Subcutaneous adipose tissue (tissue), 4 donors: ENCODE results near the gene VEZT. TPM values are rescaled to one million over a fixed set of nuclear protein-coding genes. Genes with fewer than 3 reads are reported as not detected.

Experiments
- total RNA-seq, 4 donors: library from RNA; depleted of rRNA; stranded (reverse); fragments of >200 nt; gene quantifications; one replicate each; pipeline ENCODE4 v1.1.0, GENCODE V29; 2016
- TF ChIP-seq, protein P1 (sequence below): fragments of 450-650 bp; IDR thresholded peaks from one replicate; pipeline ENCODE4 v1.5.1; 2016; ENCODE audit warnings: low read depth, mild to moderate bottlenecking, control low read depth, antibody characterized with exemption, moderate library complexity

The VEZT gene
- total RNA-seq, 4 donors from 2014 or later = 50.5 to 78.0 (median 61.9) TPM

DNA sequence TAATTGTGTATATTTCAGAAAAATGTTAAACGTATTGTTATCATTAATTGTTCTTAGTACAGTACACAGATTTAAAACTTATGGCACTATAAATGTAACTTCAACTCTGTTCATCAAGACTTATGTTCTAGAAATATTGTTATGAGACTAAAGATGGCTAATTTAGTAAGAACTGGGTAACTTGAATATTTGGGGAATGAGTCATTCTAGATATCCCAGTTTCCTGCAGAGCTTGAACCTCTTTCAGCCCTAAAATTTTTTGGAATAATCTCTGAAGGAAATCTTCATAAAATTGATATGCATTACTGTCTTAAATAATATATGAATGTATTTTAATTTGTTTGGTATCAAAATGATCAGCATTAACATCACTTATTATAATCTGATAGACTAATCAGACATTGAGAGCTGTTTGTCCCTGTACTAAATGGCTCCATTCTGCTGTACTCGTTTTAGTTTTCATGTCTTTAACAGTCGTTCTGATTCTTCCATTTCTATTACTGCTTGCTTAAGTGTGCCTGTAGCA lies 87.1 kb downstream of the VEZT start:
- TF ChIP-seq, protein P1, sequence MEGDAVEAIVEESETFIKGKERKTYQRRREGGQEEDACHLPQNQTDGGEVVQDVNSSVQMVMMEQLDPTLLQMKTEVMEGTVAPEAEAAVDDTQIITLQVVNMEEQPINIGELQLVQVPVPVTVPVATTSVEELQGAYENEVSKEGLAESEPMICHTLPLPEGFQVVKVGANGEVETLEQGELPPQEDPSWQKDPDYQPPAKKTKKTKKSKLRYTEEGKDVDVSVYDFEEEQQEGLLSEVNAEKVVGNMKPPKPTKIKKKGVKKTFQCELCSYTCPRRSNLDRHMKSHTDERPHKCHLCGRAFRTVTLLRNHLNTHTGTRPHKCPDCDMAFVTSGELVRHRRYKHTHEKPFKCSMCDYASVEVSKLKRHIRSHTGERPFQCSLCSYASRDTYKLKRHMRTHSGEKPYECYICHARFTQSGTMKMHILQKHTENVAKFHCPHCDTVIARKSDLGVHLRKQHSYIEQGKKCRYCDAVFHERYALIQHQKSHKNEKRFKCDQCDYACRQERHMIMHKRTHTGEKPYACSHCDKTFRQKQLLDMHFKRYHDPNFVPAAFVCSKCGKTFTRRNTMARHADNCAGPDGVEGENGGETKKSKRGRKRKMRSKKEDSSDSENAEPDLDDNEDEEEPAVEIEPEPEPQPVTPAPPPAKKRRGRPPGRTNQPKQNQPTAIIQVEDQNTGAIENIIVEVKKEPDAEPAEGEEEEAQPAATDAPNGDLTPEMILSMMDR = no peak

DNA sequence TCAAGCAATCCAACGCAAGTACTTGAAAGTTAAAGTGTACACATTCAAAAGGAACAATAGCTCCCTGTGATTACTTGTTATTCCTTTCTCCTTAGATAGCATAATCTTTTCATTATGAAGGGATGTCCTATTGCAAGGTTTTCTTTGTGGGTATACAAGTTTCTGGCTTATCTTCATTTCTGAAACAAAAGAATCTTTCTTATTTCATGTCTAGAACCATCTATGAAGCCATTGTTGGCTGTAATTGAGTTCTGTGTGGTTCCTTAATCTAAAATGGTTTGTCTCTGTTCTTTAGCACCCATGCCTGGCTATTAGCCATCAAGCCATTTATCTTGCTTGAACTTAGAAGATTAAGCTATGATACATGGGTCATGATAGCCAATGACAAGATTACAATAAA lies 95.0 kb downstream of the VEZT start:
- TF ChIP-seq, protein P1 = no peak

DNA sequence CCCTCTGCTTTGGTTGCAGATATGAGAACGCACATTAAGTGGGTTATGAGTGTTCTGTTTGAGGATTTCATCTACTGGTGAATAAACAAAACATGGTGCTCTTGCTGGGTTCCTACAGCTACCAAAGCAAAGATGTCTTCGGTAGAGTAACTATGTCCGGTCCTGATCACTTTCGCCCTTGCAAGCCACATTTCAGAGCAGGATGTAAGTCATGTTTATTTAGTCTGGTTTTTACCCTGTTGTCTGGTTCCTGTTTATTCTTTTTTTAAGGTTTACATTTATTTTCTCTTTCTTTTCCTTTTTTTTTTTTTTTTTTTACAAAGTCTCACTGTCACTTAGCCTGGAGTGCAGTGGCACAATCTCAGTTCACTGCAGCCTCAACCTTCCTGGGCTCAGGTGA lies 99.2 kb downstream of the VEZT start:
- TF ChIP-seq, protein P1 = no peak

DNA sequence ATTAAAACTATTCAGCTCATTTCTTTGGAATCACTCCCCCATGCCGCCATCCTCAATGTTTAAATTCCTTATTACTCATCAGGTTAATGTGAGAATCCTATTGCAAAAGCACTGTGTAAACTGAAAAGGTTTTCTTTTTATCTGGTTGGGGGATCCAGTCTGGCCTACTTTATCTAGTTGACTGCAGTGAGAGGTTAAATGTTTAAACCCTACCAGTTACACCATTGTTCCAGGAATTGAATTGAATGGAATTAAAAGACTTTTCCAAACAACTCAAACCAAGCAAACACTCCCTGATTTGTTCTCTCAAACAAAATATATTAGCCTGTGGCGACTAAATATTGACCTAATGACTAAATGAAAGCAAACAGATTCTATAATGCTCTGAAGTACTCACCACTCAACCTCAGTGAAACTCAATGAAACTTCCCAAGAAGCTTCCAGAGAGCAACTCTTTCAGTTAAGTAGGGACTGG lies 100.5 kb downstream of the VEZT start:
- TF ChIP-seq, protein P1 = no peak

DNA sequence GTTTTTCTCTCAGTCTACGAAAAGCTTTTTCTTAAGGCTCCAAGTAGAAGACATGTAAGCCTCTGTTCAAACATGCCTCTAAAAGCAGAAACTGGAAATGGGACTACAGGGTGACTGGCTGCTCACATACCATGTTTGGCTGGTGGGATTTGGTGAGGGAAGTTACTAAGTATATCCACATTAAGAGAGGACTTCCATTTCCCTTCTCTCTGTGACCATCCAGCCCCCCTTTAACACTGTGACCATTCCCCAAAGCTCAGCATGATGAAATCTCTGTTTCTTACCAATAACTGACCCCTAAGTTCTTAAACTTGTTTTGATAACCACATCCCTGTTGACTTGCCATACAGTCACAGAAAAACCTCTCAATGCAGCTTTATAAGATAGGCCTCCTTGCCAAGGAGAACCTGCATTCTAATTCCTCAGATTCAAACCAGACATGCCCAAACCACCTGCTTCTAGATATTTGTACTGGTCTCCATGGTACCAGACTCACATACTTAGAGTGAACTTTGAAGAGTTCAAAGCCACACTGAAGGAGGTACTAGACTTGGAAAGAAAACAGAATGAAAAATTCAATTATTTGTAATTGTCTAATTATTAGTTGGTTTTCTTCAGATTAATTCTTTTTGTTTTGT lies 102.2 kb downstream of the VEZT start:
- TF ChIP-seq, protein P1 = no peak

DNA sequence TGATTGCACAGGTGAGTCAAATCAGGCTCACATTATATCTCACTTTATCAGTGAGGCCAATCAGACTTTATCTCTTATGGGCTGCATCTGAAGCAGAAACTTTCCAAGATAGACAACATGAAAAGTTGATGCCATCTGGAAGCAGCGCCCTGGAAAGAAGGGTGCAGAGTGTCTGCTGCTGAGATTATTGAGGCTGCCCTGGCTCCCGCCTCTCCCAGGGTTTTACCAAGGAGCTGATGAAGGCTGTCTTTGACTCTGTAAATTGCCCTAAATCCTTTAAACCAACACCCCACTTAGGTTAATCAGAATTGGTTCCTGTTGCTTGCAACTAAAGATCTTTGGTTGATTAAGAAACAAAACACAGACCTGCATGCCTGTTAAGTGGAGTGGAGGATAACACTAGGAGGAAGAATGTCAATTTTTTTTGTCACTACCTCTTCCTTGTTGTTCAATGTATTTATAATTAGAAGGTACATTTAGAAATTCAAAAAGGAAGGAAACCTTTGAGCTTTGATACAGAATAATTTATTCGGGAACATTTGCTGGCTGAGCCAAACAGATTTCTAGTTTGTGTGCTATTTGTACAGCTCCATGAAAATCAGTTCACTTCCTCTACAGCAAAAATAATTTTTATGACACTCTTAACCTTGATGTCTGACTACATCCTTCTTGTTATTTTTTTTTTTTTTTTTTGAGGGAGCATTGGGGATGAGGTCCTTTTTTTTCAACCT lies 104.1 kb downstream of the VEZT start:
- TF ChIP-seq, protein P1 = no peak

DNA sequence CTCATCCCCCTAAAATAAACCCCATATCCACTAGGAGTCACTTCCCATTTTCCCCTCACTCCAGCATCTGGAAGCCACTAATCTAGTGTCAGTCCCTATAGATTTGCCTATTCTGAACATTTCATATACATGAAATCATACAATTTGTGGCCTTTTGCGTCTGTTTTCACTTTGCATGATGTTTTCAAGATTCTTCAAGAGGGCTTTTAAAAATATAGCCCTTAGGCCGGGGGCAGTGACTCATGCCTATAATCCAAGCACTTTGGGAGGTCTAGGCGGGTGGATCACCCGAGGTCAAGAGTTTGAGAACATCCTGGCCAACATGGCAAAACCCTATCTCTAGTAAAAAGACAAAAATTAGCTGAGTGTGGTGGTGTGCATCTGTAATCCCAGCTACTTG lies 104.7 kb downstream of the VEZT start:
- TF ChIP-seq, protein P1 = no peak
